NCI-H1930 (cell line): ENCODE data around the gene PTGER1.
"Not testable (repeated sequence)": the region's sequence is repeated elsewhere in the genome, so short reads cannot be mapped to it uniquely, and the experiment has no call there.

ENCODE experiments used
- DNase-seq, 2 experiments: peaks; one replicate each; lab custom pipeline; 2025; lab: John Stamatoyannopoulos, UW

The PTGER1 gene

GRCh38 chr19:14475251-14476073 lies at the start of gene PTGER1:
Gene PTGER1 (minus strand): TSS chr19:14475354. CDS start chr19:14474320, 1,034 bp downstream.
- DNase-seq, result peak; percentile 5 to 33

GRCh38 chr19:14520543-14520942 lies 45.4 kb upstream of the PTGER1 start:
- no peak for DNase-seq

- no peak for DNase-seq
Observed at GRCh38 chr19:14519860-14520407, 44.8 kb upstream of the PTGER1 start.

DNA sequence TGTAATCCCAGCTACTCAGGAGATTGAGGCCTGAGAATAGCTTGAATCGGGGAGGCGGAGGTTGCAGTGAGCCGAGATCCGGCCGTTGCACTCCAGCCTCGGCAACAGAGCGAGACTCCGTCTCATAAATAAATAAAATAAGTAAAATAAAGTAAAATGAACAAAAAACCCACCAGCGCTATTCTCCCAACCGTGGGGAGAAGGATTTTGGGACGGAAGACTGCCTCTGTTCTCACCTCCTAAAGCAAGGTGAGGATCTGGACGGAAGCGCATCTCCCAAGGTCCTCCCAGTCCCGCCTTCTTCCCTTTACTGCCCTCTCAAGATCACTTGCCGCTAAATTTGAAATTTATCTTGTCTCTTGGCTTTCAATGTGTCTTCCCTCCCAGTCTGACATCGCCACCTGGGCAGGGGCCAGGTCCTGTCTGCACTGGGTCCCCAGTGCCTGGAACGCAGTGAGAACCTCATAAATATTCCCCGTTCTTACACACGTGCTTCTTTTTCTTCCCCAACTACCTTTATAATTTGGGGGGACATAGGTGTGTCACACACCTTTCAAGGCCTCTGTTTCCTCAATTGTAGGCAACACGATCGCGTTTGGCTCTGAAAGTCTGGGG lies 44.2 kb upstream of the PTGER1 start:
- DNase-seq, result no peak

DNA sequence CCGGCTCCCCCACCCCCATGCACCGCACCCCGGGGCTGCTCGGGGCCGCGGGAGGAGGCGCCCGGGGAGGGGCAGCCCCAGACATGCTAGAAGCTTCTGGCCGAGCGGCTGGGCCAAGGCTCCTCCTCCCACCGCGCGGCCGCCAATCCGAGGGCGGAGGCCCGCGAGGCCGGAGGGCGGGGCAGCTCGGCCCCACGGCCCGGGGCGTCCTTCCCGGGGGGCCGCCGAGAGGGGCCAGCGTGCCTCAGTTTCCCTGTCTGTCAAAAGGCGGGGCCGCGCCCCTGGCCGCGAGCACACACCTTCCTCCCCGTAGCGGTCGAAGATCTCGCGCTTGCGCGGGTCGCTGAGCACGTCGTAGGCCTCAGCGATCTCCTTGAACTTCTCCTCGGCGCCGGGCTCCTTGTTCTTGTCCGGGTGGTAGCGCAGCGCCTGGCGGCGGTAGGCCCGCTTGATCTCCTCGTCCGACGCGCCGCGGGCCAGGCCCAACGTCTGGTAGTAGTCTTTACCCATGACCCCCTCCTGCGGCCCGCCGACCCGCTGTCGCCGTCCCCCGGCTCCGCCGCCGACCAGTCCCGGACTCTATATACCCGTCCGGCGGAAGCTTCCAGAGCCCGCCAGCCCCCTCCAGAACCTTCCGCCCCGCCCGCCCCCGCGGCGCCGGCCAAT lies 42.8 kb upstream of the PTGER1 start, which contains the start of gene DNAJB1:
Gene DNAJB1, minus strand, starts transcription at position 558 of the 666 bp plus-strand sequence. Its CDS starts 48 bp downstream, at position 510.
- peak in 1 of 2 experiments; percentile 29 for DNase-seq

- no peak for DNase-seq
Observed at GRCh38 chr19:14517446-14517839, 42.3 kb upstream of the PTGER1 start.

DNA sequence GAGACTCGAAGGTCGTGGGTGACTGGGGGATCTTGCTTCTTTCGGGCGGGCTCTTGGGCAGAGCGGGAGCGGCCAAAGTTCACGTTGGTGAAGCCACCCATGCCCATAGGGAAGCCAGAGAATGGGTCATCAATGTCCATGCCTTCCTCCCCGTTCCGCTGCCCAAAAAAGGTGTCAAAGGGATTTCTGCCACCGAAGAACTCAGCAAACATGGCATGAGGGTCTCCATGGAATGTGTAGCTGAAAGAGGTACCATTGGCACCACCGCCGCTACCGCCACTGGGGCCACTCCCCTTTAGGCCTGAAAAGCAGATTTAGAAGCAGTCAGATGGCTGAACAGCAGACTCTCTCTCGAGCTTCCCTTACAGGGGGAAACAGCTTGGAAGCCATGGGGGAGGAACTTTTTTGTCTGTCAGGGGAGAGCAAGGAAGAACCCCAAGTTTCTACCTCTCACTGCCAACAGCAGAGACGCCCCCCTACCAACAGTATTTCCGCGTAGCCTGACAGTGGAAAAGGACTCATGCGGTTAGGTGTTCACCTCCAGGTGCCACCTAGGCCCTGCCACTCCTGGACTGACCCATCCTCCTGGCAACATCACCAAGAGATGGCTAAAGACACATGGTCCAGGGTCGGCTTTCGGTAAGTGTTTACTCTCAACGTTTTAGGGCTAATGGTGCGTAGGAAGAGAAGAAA lies 41.7 kb upstream of the PTGER1 start:
- DNase-seq, result no peak

- no peak for DNase-seq
Observed at GRCh38 chr19:14516048-14516534, 40.9 kb upstream of the PTGER1 start.

GRCh38 chr19:14515501-14516047 lies 40.4 kb upstream of the PTGER1 start:
- DNase-seq, result no peak

DNA sequence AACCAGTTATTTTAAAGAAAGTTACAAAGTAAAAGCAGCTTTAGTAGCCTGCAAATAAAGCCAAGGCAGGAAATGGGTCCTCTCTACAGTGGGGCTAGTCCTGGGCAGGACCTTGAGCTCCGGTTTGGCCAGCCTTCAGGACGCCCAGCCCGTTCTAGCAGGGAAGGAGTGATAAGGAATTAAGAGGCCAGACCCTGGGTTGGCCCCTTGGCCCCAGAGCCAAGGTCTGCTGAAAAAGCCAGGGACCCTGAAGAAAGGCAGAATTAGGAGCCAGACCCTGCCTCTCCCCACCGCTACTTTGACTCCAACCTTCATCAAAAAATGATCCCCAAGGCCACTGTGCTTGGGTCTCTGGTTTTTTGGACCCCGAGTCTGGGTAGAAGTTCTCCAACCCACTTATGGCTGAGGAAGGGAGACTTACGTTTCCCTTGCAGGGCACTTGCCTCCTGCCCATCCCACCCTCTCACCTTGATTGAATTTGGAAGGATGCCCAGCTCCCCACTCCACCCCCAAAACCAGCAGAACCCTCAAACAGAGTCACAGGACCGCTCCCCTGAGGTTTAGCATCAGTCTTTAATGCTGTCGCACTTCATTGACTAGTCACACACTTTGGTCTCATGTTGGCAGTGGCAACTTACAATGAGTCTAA lies 39.2 kb upstream of the PTGER1 start:
- no peak for DNase-seq

DNA sequence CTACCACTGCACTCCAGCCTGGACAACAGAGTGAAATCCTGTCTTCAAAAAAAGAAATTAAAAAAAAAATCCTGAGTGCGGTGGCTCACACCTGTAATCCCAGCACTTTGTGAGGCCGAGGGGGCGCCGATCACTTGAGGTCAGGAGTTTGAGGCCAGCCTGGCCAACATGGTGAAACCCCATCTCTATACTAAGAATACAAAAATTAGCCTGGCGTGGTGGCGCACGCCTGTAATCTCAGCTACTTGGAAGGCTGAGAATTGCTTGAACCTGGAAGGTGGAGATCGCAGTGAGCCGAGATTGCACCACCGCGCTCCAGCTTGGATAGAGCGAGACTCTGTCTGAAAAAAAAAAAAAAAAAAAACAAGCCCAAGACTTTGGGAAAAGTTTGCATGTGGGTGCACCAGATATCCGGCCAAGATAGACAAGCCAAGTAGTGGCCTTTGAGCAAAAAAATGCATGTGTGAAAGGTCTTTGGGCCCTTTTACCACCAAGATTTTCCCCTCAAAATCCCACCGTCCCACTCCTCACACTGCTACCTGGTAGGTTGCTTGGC lies 37.3 kb upstream of the PTGER1 start:
- no peak for DNase-seq

GRCh38 chr19:14511229-14511593 lies 36.1 kb upstream of the PTGER1 start:
- no peak for DNase-seq

GRCh38 chr19:14510311-14511228 lies 35.4 kb upstream of the PTGER1 start:
- no peak for DNase-seq

- DNase-seq, result no peak
Observed at GRCh38 chr19:14507704-14508542, 32.8 kb upstream of the PTGER1 start.

DNA sequence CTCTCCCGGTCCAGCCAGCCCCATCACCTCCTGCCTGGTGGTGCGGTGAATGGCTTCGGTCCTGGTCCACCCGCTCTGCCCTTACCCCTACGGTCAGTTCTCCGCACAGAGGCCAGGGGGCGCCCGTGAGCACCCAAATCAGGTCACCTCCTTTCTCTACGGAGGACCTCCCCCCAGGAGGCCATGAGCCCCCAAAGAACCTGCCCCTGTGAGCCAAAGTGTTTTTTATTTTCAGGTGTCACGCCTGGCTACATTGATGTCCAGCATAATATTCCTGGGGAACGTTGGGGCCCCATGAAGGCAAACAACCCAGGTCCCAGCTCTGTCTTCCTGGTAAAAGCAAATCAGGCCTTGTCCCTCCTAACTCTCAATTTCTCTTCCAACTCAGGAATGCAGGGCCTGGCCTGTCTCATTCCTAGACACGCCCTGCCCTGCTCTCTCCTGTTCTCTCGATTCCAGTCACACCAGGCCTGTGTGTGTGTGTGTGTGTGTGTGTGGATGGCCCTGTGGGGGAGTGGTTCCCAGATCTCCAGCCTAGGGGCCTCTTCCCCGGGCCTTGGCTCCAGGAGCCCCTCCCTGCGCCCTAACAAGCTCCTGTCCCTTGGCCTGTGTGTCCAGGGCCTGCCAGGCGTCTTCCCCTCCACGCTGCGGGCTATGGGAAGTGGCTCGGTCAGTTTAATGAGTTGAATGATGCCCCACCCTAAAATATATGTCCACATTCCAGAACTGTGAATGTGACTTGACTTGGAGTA lies 30.5 kb upstream of the PTGER1 start:
- DNase-seq, result no peak

GRCh38 chr19:14504575-14504974 lies 29.4 kb upstream of the PTGER1 start:
- not testable (repeated sequence) for DNase-seq

GRCh38 chr19:14503285-14503684 lies 28.1 kb upstream of the PTGER1 start:
- DNase-seq, result no peak
